ENCODE data around the gene DRC1.

DRC1 gene

GRCh38 chr2:26477911-26478253, 76.2 kb downstream of the DRC1 start, which contains the start of gene OTOF:
OTOF (minus strand) TSS chr2:26478124.
- DNase-seq (ENCODE audit: low read depth, low spot score), result no peak

GRCh38 chr2:26478366-26478765, 76.6 kb downstream of the DRC1 start:
- DNase-seq (ENCODE audit: low read depth, low spot score), result no peak

- DNase-seq (ENCODE audit: low read depth, low spot score), result no peak
These were observed 77.5 kb downstream of the DRC1 start for GRCh38 chr2:26479131-26479788.

GRCh38 chr2:26479789-26480565, 78.3 kb downstream of the DRC1 start:
- DNase-seq (ENCODE audit: low read depth, low spot score), result no peak

GRCh38 chr2:26480566-26481423, 79.1 kb downstream of the DRC1 start:
- DNase-seq (ENCODE audit: low read depth, low spot score), result no peak

GRCh38 chr2:26481706-26482105, 80.0 kb downstream of the DRC1 start:
- DNase-seq (ENCODE audit: low read depth, low spot score), result no peak

- DNase-seq (ENCODE audit: low read depth, low spot score), result no peak
These were observed 80.7 kb downstream of the DRC1 start for GRCh38 chr2:26482211-26483026.

GRCh38 chr2:26483027-26483326, 81.3 kb downstream of the DRC1 start:
- DNase-seq (ENCODE audit: low read depth, low spot score), result no peak

GRCh38 chr2:26483516-26483915, 81.8 kb downstream of the DRC1 start:
- DNase-seq (ENCODE audit: low read depth, low spot score), result no peak

- DNase-seq (ENCODE audit: low read depth, low spot score), result no peak
These were observed 82.3 kb downstream of the DRC1 start for GRCh38 chr2:26483957-26484565.

- no peak for DNase-seq (ENCODE audit: low read depth, low spot score)
These were observed 82.9 kb downstream of the DRC1 start for GRCh38 chr2:26484579-26484978.

- DNase-seq (ENCODE audit: low read depth, low spot score), result no peak
These were observed 83.4 kb downstream of the DRC1 start for GRCh38 chr2:26485099-26485498.

- DNase-seq (ENCODE audit: low read depth, low spot score), result no peak
These were observed 84.2 kb downstream of the DRC1 start for GRCh38 chr2:26485725-26486418.

- no peak for DNase-seq (ENCODE audit: low read depth, low spot score)
These were observed 85.1 kb downstream of the DRC1 start for GRCh38 chr2:26486789-26487188.

GRCh38 chr2:26487192-26487591, 85.5 kb downstream of the DRC1 start:
- DNase-seq (ENCODE audit: low read depth, low spot score), result no peak

GRCh38 chr2:26488463-26489212, 86.9 kb downstream of the DRC1 start:
- no peak for DNase-seq (ENCODE audit: low read depth, low spot score)

GRCh38 chr2:26489213-26489850, 87.6 kb downstream of the DRC1 start:
- no peak for DNase-seq (ENCODE audit: low read depth, low spot score)

- DNase-seq (ENCODE audit: low read depth, low spot score), result no peak
These were observed 89.9 kb downstream of the DRC1 start for GRCh38 chr2:26491563-26492167.
